Inflammatory macrophage treated with lipopolysaccharide for 4 hours (primary cell): Measurements from ENCODE around the gene ZNF598.

Experiments used
- DNase-seq: peaks from one replicate; pipeline ENCODE4 v3.0.0-alpha.2; 2020

Gene ZNF598

DNA sequence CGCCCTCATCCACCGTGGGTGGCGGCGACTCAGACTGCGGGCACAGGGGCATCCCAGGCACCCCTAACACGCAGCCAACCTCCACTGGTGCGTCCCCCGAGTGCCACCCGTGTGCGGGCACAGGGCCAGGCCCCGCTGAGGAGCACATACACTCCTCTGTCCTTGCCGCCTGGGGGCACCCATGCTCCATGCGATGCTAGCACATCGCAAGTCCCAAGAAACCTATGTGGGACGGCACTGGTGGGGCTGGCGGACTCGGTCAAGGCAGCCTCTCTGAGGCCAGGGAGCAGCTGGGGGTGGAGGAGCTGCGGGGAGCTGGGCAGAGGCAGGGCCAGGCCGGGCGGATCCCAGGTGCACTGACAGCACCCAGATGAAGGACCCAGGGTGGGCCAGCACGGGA, 4.0 kb downstream of the ZNF598 start:
- peak; percentile 70 for DNase-seq

DNA sequence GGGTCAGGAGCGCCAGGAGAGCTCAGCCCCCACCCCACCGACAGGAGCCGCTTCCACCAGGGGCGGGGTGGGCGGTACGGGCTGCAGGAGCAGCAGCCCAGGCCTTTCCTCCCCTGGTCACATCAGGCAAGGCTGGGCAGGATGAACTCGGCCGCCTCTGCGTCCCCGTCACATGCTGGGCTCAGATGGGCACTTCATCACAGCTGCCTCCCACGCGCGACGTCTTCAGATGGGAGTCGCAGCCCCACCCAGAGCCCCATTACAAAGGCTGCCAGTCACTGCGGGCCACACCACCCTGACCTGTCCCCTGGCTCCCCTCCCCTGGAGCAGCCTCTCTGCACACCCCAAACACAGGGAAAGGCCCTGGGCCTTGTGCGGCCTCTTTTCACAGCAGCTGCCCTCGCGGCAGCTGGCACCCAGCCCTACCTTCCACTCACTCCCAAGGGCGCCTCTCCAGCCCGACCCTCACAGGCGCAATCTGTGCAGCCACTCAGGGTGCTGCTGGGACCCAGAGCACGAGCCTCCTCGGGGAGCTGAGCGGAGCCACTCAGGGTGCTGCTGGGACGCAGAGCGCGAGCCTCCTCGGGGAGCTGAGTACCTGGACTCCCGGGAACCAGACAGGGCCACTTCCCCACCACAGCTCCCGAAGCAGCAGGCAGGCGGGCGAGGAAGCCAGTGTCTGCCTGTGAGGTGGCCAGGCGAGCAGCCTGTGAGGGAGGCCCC, 4.7 kb downstream of the ZNF598 start:
- DNase-seq = peak; percentile 70

- peak; percentile 91 for DNase-seq
Measured at GRCh38 chr16:2003827-2004641, 5.6 kb downstream of the ZNF598 start.

DNA sequence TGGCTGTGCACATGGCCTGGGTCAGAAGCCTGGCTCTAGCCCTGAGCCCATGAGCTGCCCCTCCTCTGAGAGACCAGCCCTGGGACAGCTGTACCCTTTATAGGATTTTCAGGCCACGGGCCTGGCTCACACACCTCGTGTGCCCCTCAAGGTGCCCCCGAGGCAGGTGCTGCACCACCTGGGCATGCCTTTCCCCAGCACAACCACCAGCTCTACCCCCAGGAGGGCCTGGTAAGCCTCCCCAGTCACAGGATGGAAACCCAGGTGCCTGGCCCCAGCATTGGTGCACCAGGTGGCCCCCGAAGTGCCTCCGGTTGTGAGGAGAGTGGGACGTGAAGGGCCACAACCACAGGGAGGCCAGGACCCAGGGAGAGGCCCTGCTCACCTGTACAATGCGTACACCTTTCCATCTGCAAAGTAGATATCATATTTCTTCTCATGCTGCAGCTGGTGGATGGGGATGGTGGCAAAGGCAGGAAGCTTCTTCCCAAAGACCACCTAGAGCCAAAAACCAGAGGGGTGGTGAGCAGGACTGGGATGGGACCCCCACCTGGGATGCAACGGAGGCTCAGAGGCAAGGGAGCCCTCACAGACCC, 6.3 kb downstream of the ZNF598 start:
- DNase-seq = no peak

GRCh38 chr16:2002406-2003230, 7.0 kb downstream of the ZNF598 start:
- no peak for DNase-seq

- DNase-seq = no peak
Measured at GRCh38 chr16:2001456-2002355, 7.9 kb downstream of the ZNF598 start.

GRCh38 chr16:2001035-2001434, 8.6 kb downstream of the ZNF598 start:
- no peak for DNase-seq

DNA sequence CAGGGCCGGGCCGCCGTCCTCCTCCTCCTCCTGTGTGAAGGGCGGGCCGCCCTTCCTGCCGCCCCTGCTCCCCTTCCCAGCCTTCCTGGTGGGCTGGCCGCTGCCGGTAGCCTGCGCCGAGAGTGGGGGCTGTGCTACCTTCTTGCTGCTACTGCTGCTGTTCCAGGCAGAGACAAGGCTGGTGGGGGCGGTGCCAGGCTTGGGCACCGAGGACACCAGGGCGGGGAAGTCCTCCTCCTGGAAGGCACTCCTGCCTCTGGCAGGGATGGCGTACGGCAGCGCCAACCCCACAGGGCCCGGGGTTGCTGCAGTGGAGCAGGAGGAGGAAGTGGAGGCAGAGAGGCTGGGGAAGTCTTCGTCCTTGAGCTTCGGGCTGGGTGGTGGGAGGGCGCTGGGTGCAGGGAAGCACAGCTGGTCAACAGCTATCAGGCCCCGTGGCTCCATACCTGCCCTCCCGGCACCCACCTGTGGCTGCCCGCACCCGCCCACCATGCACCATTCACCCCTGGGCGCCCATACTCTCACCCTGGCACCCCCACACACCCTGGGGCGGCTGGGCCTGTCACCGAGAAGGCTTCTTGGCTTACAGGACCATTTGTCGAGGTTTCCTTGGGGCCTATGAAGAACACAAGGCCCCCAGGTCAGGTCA, 9.6 kb downstream of the ZNF598 start:
- DNase-seq = no peak

- no peak for DNase-seq
Measured at GRCh38 chr16:1998852-1999801, 10.5 kb downstream of the ZNF598 start.

GRCh38 chr16:1998360-1998835, 11.2 kb downstream of the ZNF598 start:
- no peak for DNase-seq

GRCh38 chr16:1997494-1998359, 11.9 kb downstream of the ZNF598 start:
- DNase-seq = no peak

DNA sequence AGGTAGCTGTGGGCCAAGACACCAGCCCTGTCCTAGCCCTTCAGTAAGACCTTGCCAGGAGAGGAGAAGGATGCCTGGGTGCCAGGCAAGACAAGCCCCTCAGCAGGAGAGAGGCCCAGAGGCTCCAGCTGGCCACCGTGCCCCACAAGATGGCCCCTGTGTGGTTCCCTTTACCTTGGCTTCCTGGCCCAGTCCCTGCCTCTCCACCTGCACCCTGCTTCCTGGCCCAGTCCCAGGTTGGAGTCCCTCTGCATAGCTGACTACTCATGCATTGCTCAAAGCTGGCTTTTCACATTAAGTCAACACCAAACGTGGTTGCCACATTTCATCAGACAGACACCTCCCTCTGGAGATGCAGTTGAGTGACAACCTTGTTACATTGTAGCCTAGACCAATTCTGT, 15.9 kb downstream of the ZNF598 start:
- peak; percentile 46 for DNase-seq

- DNase-seq = no peak
Measured at GRCh38 chr16:1992704-1993317, 16.8 kb downstream of the ZNF598 start.

GRCh38 chr16:1991948-1992703, 17.5 kb downstream of the ZNF598 start:
- DNase-seq = peak; percentile 96

DNA sequence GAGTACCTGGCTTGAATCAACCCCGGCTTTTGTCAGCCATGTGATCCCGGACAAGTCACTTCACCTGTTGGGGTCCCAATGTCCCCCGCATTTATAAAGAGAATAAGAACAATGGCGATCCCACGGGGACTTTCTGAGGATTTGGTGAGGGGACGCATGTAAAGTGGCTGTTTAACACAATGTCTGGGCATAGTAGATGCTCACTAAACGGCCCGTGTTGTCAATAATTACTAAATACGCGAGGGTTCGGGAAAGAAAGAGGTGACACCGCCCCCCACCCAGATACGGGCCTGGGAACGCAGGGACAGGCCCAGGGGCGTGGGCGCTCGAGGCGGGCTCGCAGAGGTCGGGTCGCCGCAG, 18.1 kb downstream of the ZNF598 start:
- DNase-seq = no peak

GRCh38 chr16:1991135-1991551, 18.5 kb downstream of the ZNF598 start:
- peak; percentile 45 for DNase-seq

DNA sequence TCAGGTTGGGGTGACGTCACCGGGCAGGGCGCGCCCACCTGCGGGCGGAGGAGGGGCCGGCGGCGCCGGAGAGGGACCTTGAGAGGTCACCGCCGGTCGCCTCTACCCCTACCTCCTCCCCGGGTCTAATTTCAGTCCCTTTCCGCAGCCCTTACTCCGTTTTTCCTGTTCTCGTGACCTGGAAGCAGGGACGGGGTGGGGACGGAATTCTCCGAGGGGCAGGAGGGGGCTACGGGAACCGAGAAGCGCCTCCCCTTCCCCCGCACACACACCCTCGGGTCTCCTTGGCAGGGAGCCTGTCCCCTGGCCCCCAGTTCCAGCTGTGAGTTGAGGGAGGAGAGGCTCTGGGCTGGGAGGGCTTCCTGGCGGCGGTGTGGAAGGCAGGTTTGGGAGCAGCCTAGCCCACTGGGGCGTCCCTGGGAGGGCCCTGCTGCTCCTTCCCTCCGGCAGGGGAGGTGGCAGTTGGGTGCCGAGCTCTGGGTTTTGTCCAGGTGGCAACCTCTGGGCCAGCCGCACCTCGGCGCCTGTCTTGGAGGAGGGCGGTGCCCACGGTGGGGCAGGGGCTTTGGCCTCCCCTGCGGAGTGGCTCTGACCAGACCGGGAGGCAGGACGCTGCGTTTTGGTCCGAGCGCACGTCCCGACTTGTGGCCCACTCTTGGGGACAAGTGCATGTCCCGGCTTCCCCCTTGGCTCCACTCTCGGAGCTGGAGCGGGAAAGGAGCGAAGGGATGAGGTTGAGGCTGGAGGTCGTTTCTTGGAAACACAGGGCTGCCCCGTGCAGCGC, 19.1 kb downstream of the ZNF598 start:
- DNase-seq = no peak
